Measurements from ENCODE around the gene ADGRV1. TPM values are rescaled to one million over a fixed set of nuclear protein-coding genes. Genes with fewer than 3 reads are reported as not detected.
"Not testable (repeated sequence)": the region's sequence is repeated elsewhere in the genome, so short reads cannot be mapped to it uniquely, and the experiment has no call there.

Gene ADGRV1
- polyA plus RNA-seq, 2 donors = 0.82 to 1.6 TPM

GRCh38 chr5:90909101-90909503, 350.5 kb downstream of the ADGRV1 start:
- 20 to 23% methylated on average over 3 of the region's 3 CpGs for WGBS, 2 donors
- H3K36me3 ChIP-seq (ENCODE audit: control insufficient read depth in 2 of 2, insufficient read depth in 2 of 2, low read length in 1 of 2) = no peaks in the 10 kb centered on the region
- no peak overlapping the region for H3K4me3 ChIP-seq (ENCODE audit: low read depth in 1 of 2, low read length in 2 of 2)
- H3K4me1 ChIP-seq (ENCODE audit: control insufficient read depth in 2 of 2, insufficient read depth in 2 of 2, low read length in 1 of 2) = no peaks in the 10 kb centered on the region
- H3K27me3 ChIP-seq (ENCODE audit: control insufficient read depth in 1 of 2, insufficient read depth in 2 of 2, low read length in 2 of 2) = no peaks in the 10 kb centered on the region
- H3K27ac ChIP-seq (ENCODE audit: low read depth in 2 of 2, low read length in 1 of 2) = no peak overlapping the region
- no peaks in the 10 kb centered on the region for H3K9me3 ChIP-seq (ENCODE audit: control insufficient read depth in 2 of 2, insufficient read depth in 1 of 2, low read depth in 1 of 2, low read length in 1 of 2)

- Histone ChIP-seq H3K27me3 (ENCODE audit: control insufficient read depth in 1 of 2, insufficient read depth in 2 of 2, low read length in 2 of 2) (no peaks in the 10 kb centered on the region), H3K4me3 (ENCODE audit: low read depth in 1 of 2, low read length in 2 of 2) (no peak overlapping the region), H3K4me1 (ENCODE audit: control insufficient read depth in 2 of 2, insufficient read depth in 2 of 2, low read length in 1 of 2) (no peaks in the 10 kb centered on the region), H3K27ac (ENCODE audit: low read depth in 2 of 2, low read length in 1 of 2) (no peak overlapping the region), H3K36me3 (ENCODE audit: control insufficient read depth in 2 of 2, insufficient read depth in 2 of 2, low read length in 1 of 2) (no peaks in the 10 kb centered on the region), H3K9me3 (ENCODE audit: control insufficient read depth in 2 of 2, insufficient read depth in 1 of 2, low read depth in 1 of 2, low read length in 1 of 2) (no peaks in the 10 kb centered on the region)
- WGBS, 2 donors = 59 to 66% methylated on average over 6 of the region's 6 CpGs
Observed at GRCh38 chr5:90909940-90910339, 351.3 kb downstream of the ADGRV1 start.

- no peaks in the 10 kb centered on the region for H3K36me3 ChIP-seq (ENCODE audit: control insufficient read depth in 2 of 2, insufficient read depth in 2 of 2, low read length in 1 of 2)
- H3K4me3 ChIP-seq (ENCODE audit: low read depth in 1 of 2, low read length in 2 of 2) = no peak overlapping the region
- H3K9me3 ChIP-seq (ENCODE audit: control insufficient read depth in 2 of 2, insufficient read depth in 1 of 2, low read depth in 1 of 2, low read length in 1 of 2) = no peaks in the 10 kb centered on the region
- H3K27me3 ChIP-seq (ENCODE audit: control insufficient read depth in 1 of 2, insufficient read depth in 2 of 2, low read length in 2 of 2) = no peaks in the 10 kb centered on the region
- no peak overlapping the region for H3K27ac ChIP-seq (ENCODE audit: low read depth in 2 of 2, low read length in 1 of 2)
- 48 to 59% methylated on average over 1 of the region's 1 CpG for WGBS, 2 donors
- no peaks in the 10 kb centered on the region for H3K4me1 ChIP-seq (ENCODE audit: control insufficient read depth in 2 of 2, insufficient read depth in 2 of 2, low read length in 1 of 2)
Observed at GRCh38 chr5:90911169-90911568, 352.6 kb downstream of the ADGRV1 start.

GRCh38 chr5:90912476-90912875, 353.9 kb downstream of the ADGRV1 start:
- Histone ChIP-seq H3K36me3 (ENCODE audit: control insufficient read depth in 2 of 2, insufficient read depth in 2 of 2, low read length in 1 of 2) (no peaks in the 10 kb centered on the region), H3K27me3 (ENCODE audit: control insufficient read depth in 1 of 2, insufficient read depth in 2 of 2, low read length in 2 of 2) (no peaks in the 10 kb centered on the region), H3K27ac (ENCODE audit: low read depth in 2 of 2, low read length in 1 of 2) (no peak overlapping the region), H3K4me3 (ENCODE audit: low read depth in 1 of 2, low read length in 2 of 2) (no peak overlapping the region), H3K9me3 (ENCODE audit: control insufficient read depth in 2 of 2, insufficient read depth in 1 of 2, low read depth in 1 of 2, low read length in 1 of 2) (no peaks in the 10 kb centered on the region), H3K4me1 (ENCODE audit: control insufficient read depth in 2 of 2, insufficient read depth in 2 of 2, low read length in 1 of 2) (no peaks in the 10 kb centered on the region)
- WGBS, 2 donors = 92 to 98% methylated on average over 4 of the region's 4 CpGs

GRCh38 chr5:90915393-90915792, 356.8 kb downstream of the ADGRV1 start:
- Histone ChIP-seq H3K27me3 (ENCODE audit: control insufficient read depth in 1 of 2, insufficient read depth in 2 of 2, low read length in 2 of 2) (no peaks in the 10 kb centered on the region), H3K27ac (ENCODE audit: low read depth in 2 of 2, low read length in 1 of 2) (no peak overlapping the region), H3K4me1 (ENCODE audit: control insufficient read depth in 2 of 2, insufficient read depth in 2 of 2, low read length in 1 of 2) (no peaks in the 10 kb centered on the region), H3K4me3 (ENCODE audit: low read depth in 1 of 2, low read length in 2 of 2) (no peak overlapping the region), H3K9me3 (ENCODE audit: control insufficient read depth in 2 of 2, insufficient read depth in 1 of 2, low read depth in 1 of 2, low read length in 1 of 2) (no peaks in the 10 kb centered on the region), H3K36me3 (ENCODE audit: control insufficient read depth in 2 of 2, insufficient read depth in 2 of 2, low read length in 1 of 2) (no peaks in the 10 kb centered on the region)
- WGBS, 2 donors = 64 to 66% methylated on average over 4 of the region's 4 CpGs

- no peak overlapping the region for H3K4me3 ChIP-seq (ENCODE audit: low read depth in 1 of 2, low read length in 2 of 2)
- no peaks in the 10 kb centered on the region for H3K9me3 ChIP-seq (ENCODE audit: control insufficient read depth in 2 of 2, insufficient read depth in 1 of 2, low read depth in 1 of 2, low read length in 1 of 2)
- H3K36me3 ChIP-seq (ENCODE audit: control insufficient read depth in 2 of 2, insufficient read depth in 2 of 2, low read length in 1 of 2) = no peaks in the 10 kb centered on the region
- no peaks in the 10 kb centered on the region for H3K4me1 ChIP-seq (ENCODE audit: control insufficient read depth in 2 of 2, insufficient read depth in 2 of 2, low read length in 1 of 2)
- WGBS, 2 donors = 72 to 77% methylated on average over 3 of the region's 3 CpGs
- no peaks in the 10 kb centered on the region for H3K27me3 ChIP-seq (ENCODE audit: control insufficient read depth in 1 of 2, insufficient read depth in 2 of 2, low read length in 2 of 2)
- no peak overlapping the region for H3K27ac ChIP-seq (ENCODE audit: low read depth in 2 of 2, low read length in 1 of 2)
Observed at GRCh38 chr5:90916947-90917800, 358.6 kb downstream of the ADGRV1 start.

GRCh38 chr5:90917928-90918668, 359.5 kb downstream of the ADGRV1 start:
- H3K27me3 ChIP-seq (ENCODE audit: control insufficient read depth in 1 of 2, insufficient read depth in 2 of 2, low read length in 2 of 2) = no peaks in the 10 kb centered on the region
- 82 to 84% methylated on average over 6 of the region's 6 CpGs for WGBS, 2 donors
- no peak overlapping the region for H3K27ac ChIP-seq (ENCODE audit: low read depth in 2 of 2, low read length in 1 of 2)
- H3K36me3 ChIP-seq (ENCODE audit: control insufficient read depth in 2 of 2, insufficient read depth in 2 of 2, low read length in 1 of 2) = no peaks in the 10 kb centered on the region
- no peaks in the 10 kb centered on the region for H3K4me1 ChIP-seq (ENCODE audit: control insufficient read depth in 2 of 2, insufficient read depth in 2 of 2, low read length in 1 of 2)
- no peak overlapping the region for H3K4me3 ChIP-seq (ENCODE audit: low read depth in 1 of 2, low read length in 2 of 2)
- H3K9me3 ChIP-seq (ENCODE audit: control insufficient read depth in 2 of 2, insufficient read depth in 1 of 2, low read depth in 1 of 2, low read length in 1 of 2) = no peaks in the 10 kb centered on the region

GRCh38 chr5:90921418-90921973, 362.9 kb downstream of the ADGRV1 start:
- no peak overlapping the region for H3K27ac ChIP-seq (ENCODE audit: low read depth in 2 of 2, low read length in 1 of 2)
- H3K27me3 ChIP-seq (ENCODE audit: control insufficient read depth in 1 of 2, insufficient read depth in 2 of 2, low read length in 2 of 2) = no peaks in the 10 kb centered on the region
- no peak overlapping the region for H3K4me3 ChIP-seq (ENCODE audit: low read depth in 1 of 2, low read length in 2 of 2)
- no peaks in the 10 kb centered on the region for H3K36me3 ChIP-seq (ENCODE audit: control insufficient read depth in 2 of 2, insufficient read depth in 2 of 2, low read length in 1 of 2)
- H3K4me1 ChIP-seq (ENCODE audit: control insufficient read depth in 2 of 2, insufficient read depth in 2 of 2, low read length in 1 of 2) = no peaks in the 10 kb centered on the region
- no peaks in the 10 kb centered on the region for H3K9me3 ChIP-seq (ENCODE audit: control insufficient read depth in 2 of 2, insufficient read depth in 1 of 2, low read depth in 1 of 2, low read length in 1 of 2)
- 95 to 98% methylated on average over 2 of the region's 2 CpGs for WGBS, 2 donors

GRCh38 chr5:90924222-90924621, 365.6 kb downstream of the ADGRV1 start:
- H3K4me1 ChIP-seq (ENCODE audit: control insufficient read depth in 2 of 2, insufficient read depth in 2 of 2, low read length in 1 of 2); H3K36me3 ChIP-seq (ENCODE audit: control insufficient read depth in 2 of 2, insufficient read depth in 2 of 2, low read length in 1 of 2); H3K27me3 ChIP-seq (ENCODE audit: control insufficient read depth in 1 of 2, insufficient read depth in 2 of 2, low read length in 2 of 2); H3K9me3 ChIP-seq (ENCODE audit: control insufficient read depth in 2 of 2, insufficient read depth in 1 of 2, low read depth in 1 of 2, low read length in 1 of 2); H3K4me3 ChIP-seq (ENCODE audit: low read depth in 1 of 2, low read length in 2 of 2); H3K27ac ChIP-seq (ENCODE audit: low read depth in 2 of 2, low read length in 1 of 2): not testable (repeated sequence)
- WGBS, 2 donors = 86 to 88% methylated on average over 2 of the region's 2 CpGs

Data from esophagus (tissue), 2 donors.